Measurements from ENCODE around the gene GRIP2.
A peak's percentile ranks its signal among the peaks of the same experiment; 100 is the strongest.

Gene GRIP2

GRCh38 chr3:14464521-14464920, 75.6 kb downstream of the GRIP2 start:
- DNase-seq: no peak

GRCh38 chr3:14464141-14464465, 76.0 kb downstream of the GRIP2 start:
- DNase-seq: no peak

GRCh38 chr3:14463330-14464140, 76.6 kb downstream of the GRIP2 start:
- no peak for DNase-seq

GRCh38 chr3:14462738-14463137, 77.4 kb downstream of the GRIP2 start:
- no peak for DNase-seq

GRCh38 chr3:14461748-14462324, 78.3 kb downstream of the GRIP2 start:
- no peak for DNase-seq

- no peak for DNase-seq
These were observed 79.0 kb downstream of the GRIP2 start for GRCh38 chr3:14461006-14461747.

GRCh38 chr3:14460342-14461005, 79.7 kb downstream of the GRIP2 start:
- no peak for DNase-seq

GRCh38 chr3:14459787-14460186, 80.4 kb downstream of the GRIP2 start:
- no peak for DNase-seq

- DNase-seq: no peak
These were observed 80.8 kb downstream of the GRIP2 start for GRCh38 chr3:14459384-14459783.

GRCh38 chr3:14458434-14459275, 81.5 kb downstream of the GRIP2 start:
- DNase-seq: no peak

GRCh38 chr3:14457999-14458398, 82.1 kb downstream of the GRIP2 start:
- DNase-seq: no peak

- DNase-seq: no peak
These were observed 82.7 kb downstream of the GRIP2 start for GRCh38 chr3:14457481-14457880.

GRCh38 chr3:14456794-14457193, 83.3 kb downstream of the GRIP2 start:
- DNase-seq: no peak

GRCh38 chr3:14455571-14456317, 84.4 kb downstream of the GRIP2 start:
- DNase-seq: no peak

GRCh38 chr3:14454639-14455310, 85.4 kb downstream of the GRIP2 start:
- DNase-seq: no peak

- no peak for DNase-seq
These were observed 86.1 kb downstream of the GRIP2 start for GRCh38 chr3:14453876-14454638.

- peak; percentile 58 for DNase-seq
These were observed 87.1 kb downstream of the GRIP2 start for GRCh38 chr3:14452740-14453710.

All from right kidney (tissue), 1 donor.